Activated T-cell treated with anti-CD3 and anti-CD28 coated beads for 48 hours (primary cell): ENCODE measurements around the gene ITGAV.

ENCODE experiments used
- DNase-seq: peaks from one replicate; pipeline ENCODE4 v3.0.0-alpha.2; 2020; ENCODE audit warnings: low read depth

The ITGAV gene

GRCh38 chr2:186669146-186669545, 79.3 kb downstream of the ITGAV start:
- no peak for DNase-seq

GRCh38 chr2:186670831-186671230, 81.0 kb downstream of the ITGAV start:
- DNase-seq, result no peak

DNA sequence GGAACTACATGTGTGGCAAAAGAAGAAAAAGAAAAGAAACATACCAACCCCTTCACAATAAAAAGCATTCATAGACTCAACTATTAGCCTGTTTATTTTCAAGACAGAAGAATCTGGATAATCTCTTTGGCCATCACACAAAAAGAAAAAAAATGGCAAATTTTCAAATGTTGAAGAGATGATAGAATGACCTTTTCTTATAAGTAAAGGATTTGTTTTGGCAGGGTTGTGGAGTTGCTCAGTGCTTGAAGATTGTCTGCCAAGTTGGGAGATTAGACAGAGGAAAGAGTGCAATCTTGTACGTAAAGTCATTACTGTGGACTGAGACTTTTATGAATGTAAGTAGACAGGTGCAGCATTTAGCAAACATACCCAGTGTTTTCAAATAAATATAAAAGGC, 85.5 kb downstream of the ITGAV start:
- no peak for DNase-seq

DNA sequence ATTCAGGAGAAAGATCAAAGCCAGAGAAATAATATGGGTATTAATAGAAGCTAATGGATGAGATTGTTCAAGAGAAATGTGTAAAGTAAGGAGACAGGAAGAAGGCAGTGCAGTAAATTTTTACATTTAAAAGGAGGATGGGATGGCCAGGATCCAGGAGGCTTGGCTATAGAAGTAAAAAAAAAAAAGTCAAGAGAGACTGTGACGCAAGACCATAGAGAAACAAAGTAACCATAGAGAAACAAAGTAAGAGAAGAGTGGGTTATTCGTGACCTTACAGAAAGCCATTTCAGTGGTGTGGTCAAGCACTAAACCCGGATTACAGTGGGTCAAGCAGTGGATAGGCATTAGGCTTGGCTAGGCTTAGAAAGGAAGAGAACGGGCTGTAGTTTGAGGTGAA, 93.5 kb downstream of the ITGAV start:
- DNase-seq, result no peak

- DNase-seq, result no peak
Observed at GRCh38 chr2:186687807-186688211, 98.0 kb downstream of the ITGAV start.

DNA sequence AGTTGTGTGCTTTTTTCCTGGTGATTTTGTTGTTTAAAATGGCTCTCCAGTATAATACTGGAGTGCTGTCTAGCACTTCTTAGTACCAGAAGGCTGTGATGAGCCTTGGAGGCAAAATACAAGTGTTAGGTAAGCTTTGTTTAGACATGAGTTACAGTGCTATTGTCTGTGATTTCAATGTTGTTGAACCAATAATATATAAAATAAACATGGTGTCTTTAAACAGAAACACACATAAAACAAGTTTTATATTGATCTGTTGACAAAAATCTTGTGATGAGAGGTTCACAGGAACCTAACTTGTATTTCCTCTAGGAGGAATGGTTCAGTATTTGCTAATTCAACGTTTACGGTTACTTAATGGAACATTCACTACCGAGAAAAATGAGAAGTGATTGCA, 99.0 kb downstream of the ITGAV start:
- no peak for DNase-seq

- DNase-seq, result no peak
Observed at GRCh38 chr2:186690786-186691185, 100.9 kb downstream of the ITGAV start.

- DNase-seq, result no peak
Observed at GRCh38 chr2:186691231-186691630, 101.4 kb downstream of the ITGAV start.

GRCh38 chr2:186691900-186692299, 102.0 kb downstream of the ITGAV start:
- DNase-seq, result no peak

GRCh38 chr2:186693446-186693832, 103.6 kb downstream of the ITGAV start:
- DNase-seq, result no peak

- no peak for DNase-seq
Observed at GRCh38 chr2:186695081-186695756, 105.4 kb downstream of the ITGAV start.

- DNase-seq, result no peak
Observed at GRCh38 chr2:186696290-186696689, 106.4 kb downstream of the ITGAV start.

DNA sequence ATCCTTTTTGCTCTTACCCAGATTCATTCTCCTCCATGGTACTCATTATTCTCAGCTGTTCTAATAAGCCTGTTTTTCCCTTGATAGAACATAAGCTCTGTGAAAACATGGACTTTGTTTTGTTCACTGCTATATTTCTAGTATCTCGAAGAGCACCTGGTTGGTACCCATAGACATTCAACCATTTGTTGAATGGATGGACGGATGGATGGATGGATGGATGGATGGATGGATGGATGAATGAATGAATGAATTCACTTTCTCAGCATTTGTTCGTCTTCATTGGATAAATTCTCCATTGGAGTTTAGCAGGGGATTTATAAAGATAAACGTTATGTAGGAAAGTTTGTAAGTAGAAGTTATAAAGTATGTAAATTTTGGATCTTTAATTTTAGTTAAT, 106.9 kb downstream of the ITGAV start:
- DNase-seq, result no peak

GRCh38 chr2:186697536-186697935, 107.7 kb downstream of the ITGAV start:
- no peak for DNase-seq

DNA sequence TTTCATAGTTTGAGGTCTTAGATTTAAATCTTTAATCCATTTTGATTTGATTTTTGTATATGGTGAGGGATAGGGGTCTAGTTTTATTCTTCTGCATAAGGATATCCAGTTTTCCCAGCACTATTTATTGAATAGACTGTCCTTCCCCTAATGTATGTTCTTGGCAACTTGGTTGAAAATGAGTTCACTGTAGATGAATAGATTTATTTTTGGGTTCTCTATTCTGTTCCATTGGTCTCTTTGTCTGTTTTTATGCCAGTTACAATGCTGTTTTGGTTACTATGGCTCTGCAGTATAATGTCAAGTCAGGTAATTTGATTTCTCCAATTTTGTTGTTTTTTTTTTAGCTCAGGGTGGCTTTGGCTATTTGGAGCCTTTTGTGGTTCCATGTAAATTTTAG, 109.9 kb downstream of the ITGAV start:
- no peak for DNase-seq

DNA sequence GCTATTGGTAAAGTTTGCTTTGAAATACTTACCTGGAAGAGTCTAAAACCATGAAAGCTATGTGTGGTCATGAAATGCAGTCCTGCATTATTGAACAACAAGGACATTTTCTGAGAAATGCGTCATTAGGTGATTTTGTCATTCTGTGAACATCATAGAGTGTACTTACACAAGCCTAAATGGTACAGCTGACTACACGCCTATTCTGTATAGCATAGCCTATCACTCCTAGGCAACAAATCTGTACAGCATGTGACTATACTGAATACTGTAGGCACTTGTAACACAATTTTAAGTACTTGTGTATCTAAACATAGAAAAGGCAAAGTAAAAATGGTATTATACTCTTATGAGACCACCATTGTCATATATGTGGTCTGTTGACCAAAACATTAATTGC, 112.2 kb downstream of the ITGAV start:
- no peak for DNase-seq

DNA sequence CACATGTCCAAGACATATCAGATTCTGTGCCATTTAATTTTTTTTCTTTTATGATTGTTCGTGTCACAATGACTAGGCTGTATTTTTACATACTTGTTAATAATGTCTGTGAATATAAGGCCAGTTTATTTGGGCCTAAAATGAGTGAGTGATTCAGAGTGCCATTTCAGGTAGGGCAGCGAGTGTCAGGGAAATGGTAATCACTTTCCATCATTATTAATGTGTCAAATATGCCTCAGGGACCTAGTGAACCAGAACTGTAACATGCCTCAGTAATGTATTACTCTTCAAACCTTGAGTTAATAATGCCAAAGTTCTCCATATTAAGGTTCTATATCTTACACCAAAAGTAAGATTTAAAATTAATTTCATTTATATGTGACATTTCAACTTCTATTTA, 112.6 kb downstream of the ITGAV start:
- no peak for DNase-seq

DNA sequence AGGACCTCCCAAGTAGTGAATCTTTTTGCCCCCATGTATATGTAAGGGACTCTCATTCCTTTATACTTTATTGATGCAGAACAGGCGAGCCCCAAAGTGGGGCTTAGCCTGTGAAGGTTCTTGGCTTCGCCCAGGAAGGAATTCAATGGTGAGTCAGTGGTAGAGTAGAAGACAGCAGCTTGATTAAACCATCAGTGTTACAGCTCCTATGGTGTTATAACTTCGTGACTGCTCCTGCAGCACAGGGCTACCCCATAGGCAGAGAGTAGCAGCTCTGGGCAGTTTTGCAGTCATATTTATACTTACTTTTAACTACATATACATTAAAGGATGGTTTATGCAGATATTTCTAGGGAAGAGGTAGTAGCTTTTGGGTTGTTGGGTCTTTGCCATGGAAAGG, 115.0 kb downstream of the ITGAV start:
- DNase-seq, result no peak

DNA sequence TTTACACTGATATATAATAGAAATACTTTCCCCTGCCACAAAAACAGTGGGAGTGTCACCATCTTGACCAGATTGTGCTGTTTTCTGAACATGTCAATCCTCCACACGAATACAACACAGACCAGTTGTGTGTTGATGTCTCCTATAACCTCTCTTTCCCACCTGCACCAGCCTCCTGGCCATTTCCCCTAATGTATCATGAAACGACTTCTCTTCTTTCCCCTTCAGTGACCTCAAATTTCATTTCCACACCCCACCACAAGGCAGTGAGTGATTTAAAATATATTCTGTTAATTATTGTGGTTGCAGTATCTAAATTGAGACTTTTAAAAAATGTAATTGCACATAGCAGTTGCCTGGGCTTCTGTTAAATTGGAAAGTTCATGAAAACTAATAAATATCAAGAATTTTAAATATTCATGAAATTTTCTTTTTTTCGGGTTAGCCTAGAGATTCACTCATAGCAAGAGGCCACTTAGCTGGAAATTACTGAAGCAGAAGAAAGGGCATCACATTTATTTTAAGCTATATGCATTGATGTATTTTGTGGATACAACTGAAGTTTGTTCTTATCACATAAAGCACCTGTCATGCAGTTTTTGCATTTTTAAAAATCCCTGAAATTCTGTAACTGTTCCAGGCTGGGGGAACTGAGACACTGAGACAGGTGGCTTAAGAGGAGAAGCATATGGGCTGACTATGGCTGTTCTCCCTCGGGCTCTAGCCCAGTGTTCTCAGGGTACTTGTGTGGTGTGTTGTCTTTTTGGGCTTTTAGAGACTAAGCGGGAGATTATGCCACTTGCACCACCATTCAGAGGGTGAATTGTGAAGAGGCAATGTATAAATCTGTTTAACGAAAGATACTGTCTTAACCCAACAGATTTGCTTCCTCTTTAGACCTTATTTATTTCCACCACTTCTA, 119.9 kb downstream of the ITGAV start:
- no peak for DNase-seq

- no peak for DNase-seq
Observed at GRCh38 chr2:186713691-186714090, 123.8 kb downstream of the ITGAV start.

- DNase-seq, result no peak
Observed at GRCh38 chr2:186714611-186715010, 124.8 kb downstream of the ITGAV start.

- DNase-seq, result no peak
Observed at GRCh38 chr2:186716004-186716403, 126.1 kb downstream of the ITGAV start.

GRCh38 chr2:186716899-186717298, 127.0 kb downstream of the ITGAV start:
- DNase-seq, result no peak
